Measurements from ENCODE around the gene IGF2BP3. TPM values are rescaled to one million over a fixed set of nuclear protein-coding genes. Genes with fewer than 3 reads are reported as not detected.
A peak's percentile ranks its signal among the peaks of the same experiment; 100 is the strongest.

The IGF2BP3 gene
- total and polyA plus RNA-seq, 12 donors: 0.03 to 67.4 (median 0.68) TPM; not detected in 3

DNA sequence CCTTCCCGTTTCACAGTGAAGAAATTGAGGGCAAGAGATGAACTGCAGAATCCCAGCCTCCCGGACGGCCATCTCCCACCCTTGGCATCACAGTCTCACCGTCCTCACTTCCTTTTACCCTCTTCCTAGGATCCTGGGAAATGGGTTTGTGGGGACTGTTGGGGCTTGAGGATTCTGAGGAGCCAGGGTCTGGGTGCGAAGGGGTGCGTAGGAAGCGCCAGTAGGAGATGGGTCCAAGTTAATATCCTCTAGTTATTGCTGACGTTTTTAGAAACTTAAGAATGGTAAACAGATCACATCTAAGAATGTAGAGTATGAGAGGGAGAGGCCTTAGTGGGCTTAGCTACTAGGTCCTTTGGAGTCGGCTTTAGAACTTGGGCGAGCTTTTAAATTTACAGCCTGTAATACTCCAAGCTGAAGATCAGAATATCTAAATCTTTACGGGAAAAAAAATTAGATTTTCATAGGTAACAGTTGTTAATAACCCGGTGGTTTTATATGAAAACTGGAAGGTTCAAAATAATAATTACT lies 170.5 kb downstream of the IGF2BP3 start:
- Histone ChIP-seq H3K4me3 (peak overlapping the region; percentile 57 to 88 (median 73)), H3K9me3 (replicated peaks in 1 of 3) (no peaks in the 10 kb centered on the region), H3K27me3 (no peaks in the 10 kb centered on the region), H3K4me1 (replicated peaks in 1 of 2) (peaks cover 7 to 36% of the 10 kb centered on the region in 2 donors), H3K36me3 (replicated peaks in 1 of 2) (no peaks in the 10 kb centered on the region), H3K27ac (peak overlapping the region in 3 of 5 donors; percentile 64 to 90 (median 70))
- DNase-seq: no peak
- TF ChIP-seq CTCF (IDR thresholded peaks at IDR 0.05): no peak
- TF ChIP-seq POLR2A (IDR thresholded peaks at IDR 0.05): no peak
- WGBS, 4 donors: 8 to 15% (median 11%) methylated on average over 12 of the region's 12 CpGs
- intact Hi-C loops (cut with DNase I): no loop called here

- H3K4me1 ChIP-seq (replicated peaks in 1 of 2): peaks cover 7 to 36% of the 10 kb centered on the region in 2 donors
- intact Hi-C loops (cut with DNase I): no loop called here
- no peaks in the 10 kb centered on the region for H3K9me3 ChIP-seq (replicated peaks in 1 of 3)
- H3K36me3 ChIP-seq (replicated peaks in 1 of 2): no peaks in the 10 kb centered on the region
- peak within 1 kb of the TSS in 4 of 5 donors; percentile 64 to 90 (median 68) for H3K27ac ChIP-seq
- peak; percentile 86 to 87 for TF ChIP-seq POLR2A (IDR thresholded peaks at IDR 0.05)
- TF ChIP-seq CTCF (IDR thresholded peaks at IDR 0.05): no peak
- no peaks in the 10 kb centered on the region for H3K27me3 ChIP-seq
- H3K4me3 ChIP-seq: peak within 1 kb of the TSS; percentile 57 to 88 (median 73)
- 1 to 4% (median 2%) methylated on average over 17 to 59 of the region's 59 CpGs for WGBS, 4 donors
- peak; percentile 94 to 99 (median 98) for DNase-seq
These were observed 171.2 kb downstream of the IGF2BP3 start, which contains the start of gene MALSU1 for GRCh38 chr7:23298885-23299769. MALSU1 (plus strand) TSS chr7:23299339; CDS start chr7:23299353, 14 bp downstream.

GRCh38 chr7:23298141-23298881 lies 172.0 kb downstream of the IGF2BP3 start:
- H3K9me3 ChIP-seq (replicated peaks in 1 of 3): no peaks in the 10 kb centered on the region
- no peaks in the 10 kb centered on the region for H3K36me3 ChIP-seq (replicated peaks in 1 of 2)
- H3K27ac ChIP-seq: peak overlapping the region in 4 of 5 donors; percentile 48 to 90 (median 67)
- H3K4me1 ChIP-seq (replicated peaks in 1 of 2): peaks cover 7 to 36% of the 10 kb centered on the region in 2 donors
- WGBS, 4 donors: 71 to 83% (median 78%) methylated on average over 11 of the region's 11 CpGs
- DNase-seq: peak in 2 of 7 donors; percentile 18 to 57
- intact Hi-C loops (cut with DNase I): no loop called here
- H3K27me3 ChIP-seq: no peaks in the 10 kb centered on the region
- TF ChIP-seq POLR2A (IDR thresholded peaks at IDR 0.05): no peak
- TF ChIP-seq CTCF (IDR thresholded peaks at IDR 0.05): no peak
- H3K4me3 ChIP-seq: peak overlapping the region in 2 of 4 donors; percentile 67 to 88

- no peak overlapping the region for H3K27ac ChIP-seq
- no peaks in the 10 kb centered on the region for H3K9me3 ChIP-seq (replicated peaks in 1 of 3)
- no peak overlapping the region for H3K4me3 ChIP-seq
- peaks cover 5 to 14% of the 10 kb centered on the region in 2 donors for H3K4me1 ChIP-seq (replicated peaks in 1 of 2)
- H3K36me3 ChIP-seq (replicated peaks in 1 of 2): no peaks in the 10 kb centered on the region
- intact Hi-C loops (cut with DNase I): no loop called here
- DNase-seq: no peak
- TF ChIP-seq POLR2A (IDR thresholded peaks at IDR 0.05) (no peak), CTCF (IDR thresholded peaks at IDR 0.05) (no peak)
- no peaks in the 10 kb centered on the region for H3K27me3 ChIP-seq
These were observed 174.9 kb downstream of the IGF2BP3 start for GRCh38 chr7:23295401-23295697.
